ENCODE data around the gene TCF7.

Gene TCF7

DNA sequence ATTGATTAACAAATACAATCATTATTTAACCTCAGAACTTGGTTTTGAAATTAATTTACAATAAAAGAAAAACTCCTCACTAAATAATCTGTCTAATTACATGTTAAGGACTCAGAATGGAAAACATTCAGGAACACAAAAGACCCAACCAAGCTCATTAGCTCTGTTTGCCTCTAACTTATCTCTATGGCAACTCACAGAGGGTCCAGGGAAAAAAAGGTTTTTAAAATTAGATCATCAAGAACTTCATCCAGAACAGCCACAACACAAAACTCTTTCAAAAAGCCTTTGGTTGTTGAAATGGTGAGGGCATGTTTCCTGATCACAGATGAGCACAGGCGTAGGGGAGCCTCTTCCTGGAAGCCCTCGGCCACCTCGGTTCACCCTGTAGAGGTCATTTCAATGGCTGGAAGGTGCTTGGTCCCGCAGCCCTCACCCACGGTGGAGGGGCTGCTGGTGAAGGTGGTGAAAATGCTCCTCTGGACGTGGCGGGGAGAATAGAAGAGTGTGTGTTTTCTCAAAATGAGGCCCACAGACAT is 17.2 kb upstream of the TCF7 start:
- Histone ChIP-seq H3K27me3 (no peaks in the 10 kb centered on the region), H3K27ac (no peak overlapping the region), H3K9me3 (no peaks in the 10 kb centered on the region), H3K4me1 (peaks cover 0 to 52% (median 36%) of the 10 kb centered on the region in 4 donors), H3K36me3 (no peaks in the 10 kb centered on the region), H3K4me3 (no peak overlapping the region)
- intact Hi-C loops (cut with DNase I; ENCODE audit: low total_unique reads): no loop called here
- DNase-seq: no peak
- TF ChIP-seq, protein P1, sequence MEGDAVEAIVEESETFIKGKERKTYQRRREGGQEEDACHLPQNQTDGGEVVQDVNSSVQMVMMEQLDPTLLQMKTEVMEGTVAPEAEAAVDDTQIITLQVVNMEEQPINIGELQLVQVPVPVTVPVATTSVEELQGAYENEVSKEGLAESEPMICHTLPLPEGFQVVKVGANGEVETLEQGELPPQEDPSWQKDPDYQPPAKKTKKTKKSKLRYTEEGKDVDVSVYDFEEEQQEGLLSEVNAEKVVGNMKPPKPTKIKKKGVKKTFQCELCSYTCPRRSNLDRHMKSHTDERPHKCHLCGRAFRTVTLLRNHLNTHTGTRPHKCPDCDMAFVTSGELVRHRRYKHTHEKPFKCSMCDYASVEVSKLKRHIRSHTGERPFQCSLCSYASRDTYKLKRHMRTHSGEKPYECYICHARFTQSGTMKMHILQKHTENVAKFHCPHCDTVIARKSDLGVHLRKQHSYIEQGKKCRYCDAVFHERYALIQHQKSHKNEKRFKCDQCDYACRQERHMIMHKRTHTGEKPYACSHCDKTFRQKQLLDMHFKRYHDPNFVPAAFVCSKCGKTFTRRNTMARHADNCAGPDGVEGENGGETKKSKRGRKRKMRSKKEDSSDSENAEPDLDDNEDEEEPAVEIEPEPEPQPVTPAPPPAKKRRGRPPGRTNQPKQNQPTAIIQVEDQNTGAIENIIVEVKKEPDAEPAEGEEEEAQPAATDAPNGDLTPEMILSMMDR (IDR thresholded peaks at IDR 0.05): no peak

DNA sequence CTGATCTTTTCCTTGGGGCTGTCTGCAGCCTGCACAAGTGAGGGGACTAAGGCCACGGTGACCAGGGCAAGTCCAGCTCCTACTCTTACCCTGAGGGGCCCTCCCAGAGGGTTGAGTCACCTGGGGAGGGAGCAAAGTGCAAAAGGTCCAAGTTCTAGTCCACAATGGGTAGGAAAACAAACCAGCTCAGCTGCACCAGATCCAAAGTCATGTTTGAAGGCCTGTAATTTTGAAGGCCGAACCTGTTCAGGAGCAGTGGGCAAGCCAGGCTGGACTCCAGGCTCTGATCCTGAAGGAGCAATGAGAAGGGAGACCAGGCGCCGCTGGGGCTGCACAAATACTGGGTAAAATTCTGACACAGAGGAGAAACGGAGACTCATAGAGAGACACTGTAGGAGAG is 15.8 kb upstream of the TCF7 start:
- TF ChIP-seq, protein P1 (IDR thresholded peaks at IDR 0.05): no peak
- Histone ChIP-seq H3K27me3 (no peaks in the 10 kb centered on the region), H3K36me3 (no peaks in the 10 kb centered on the region), H3K27ac (no peak overlapping the region), H3K4me3 (no peak overlapping the region), H3K9me3 (no peaks in the 10 kb centered on the region), H3K4me1 (peaks cover 0 to 52% (median 35%) of the 10 kb centered on the region in 4 donors)
- intact Hi-C loops (cut with DNase I; ENCODE audit: low total_unique reads): no loop called here
- no peak for DNase-seq

DNA sequence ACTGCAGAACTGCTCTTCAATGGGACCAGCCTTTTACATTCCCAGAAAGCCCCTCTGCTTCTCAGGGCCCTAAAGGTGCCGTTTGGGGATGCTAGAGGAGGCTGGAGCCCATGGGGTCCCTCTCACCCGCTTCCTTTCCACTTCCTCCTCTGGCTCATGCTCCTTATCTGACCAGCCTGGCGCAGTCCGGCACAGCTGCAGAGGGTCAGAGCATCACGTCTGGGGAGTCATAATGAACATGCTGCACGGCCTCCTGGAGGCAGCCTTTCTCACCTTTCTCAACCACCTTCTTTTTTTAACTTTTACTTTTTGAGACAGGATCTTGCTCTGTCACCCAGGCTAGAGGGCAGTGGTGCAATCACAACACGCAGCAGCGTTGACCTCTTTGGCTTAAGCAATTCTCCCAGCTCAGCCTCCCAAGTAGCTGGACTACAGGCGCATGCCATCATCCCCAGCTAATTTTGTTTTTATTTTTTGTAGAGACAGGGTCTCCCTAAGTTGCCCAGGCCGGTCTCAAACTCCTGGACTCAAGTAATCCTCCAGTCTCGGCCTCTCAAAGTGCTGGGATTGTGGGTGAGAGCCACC is 15.1 kb upstream of the TCF7 start:
- no peak for DNase-seq
- Histone ChIP-seq H3K27ac (peak overlapping the region; percentile 53 to 66), H3K4me3 (no peak overlapping the region), H3K9me3 (no peaks in the 10 kb centered on the region), H3K4me1 (peaks cover 0 to 48% (median 34%) of the 10 kb centered on the region in 4 donors), H3K27me3 (no peaks in the 10 kb centered on the region), H3K36me3 (no peaks in the 10 kb centered on the region)
- intact Hi-C loops (cut with DNase I; ENCODE audit: low total_unique reads): no loop called here
- TF ChIP-seq, protein P1 (IDR thresholded peaks at IDR 0.05): no peak

DNA sequence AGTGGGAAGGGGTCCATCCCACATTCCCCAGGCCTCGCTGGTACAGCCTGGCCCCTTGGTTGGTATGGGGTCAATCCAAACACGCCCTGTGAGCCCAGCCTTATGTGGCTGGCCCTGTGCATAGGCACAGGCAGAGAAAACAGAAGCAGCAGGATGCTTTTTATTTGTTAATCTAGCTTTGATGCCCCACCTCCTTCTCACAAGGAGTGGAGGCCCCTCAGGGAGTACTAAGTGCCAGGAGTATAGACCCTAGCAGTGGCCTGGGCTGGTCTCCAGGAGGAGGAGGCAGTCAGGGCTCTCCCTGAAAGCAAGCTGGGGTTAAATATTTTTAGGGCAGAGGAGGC is 14.6 kb upstream of the TCF7 start:
- no peak for DNase-seq
- intact Hi-C loops (cut with DNase I; ENCODE audit: low total_unique reads): loop anchor here (5.0 kb wide), 1 partner anchor 47 kb away; no protein-coding TSS in a partner anchor
- H3K36me3 ChIP-seq: no peaks in the 10 kb centered on the region

DNA sequence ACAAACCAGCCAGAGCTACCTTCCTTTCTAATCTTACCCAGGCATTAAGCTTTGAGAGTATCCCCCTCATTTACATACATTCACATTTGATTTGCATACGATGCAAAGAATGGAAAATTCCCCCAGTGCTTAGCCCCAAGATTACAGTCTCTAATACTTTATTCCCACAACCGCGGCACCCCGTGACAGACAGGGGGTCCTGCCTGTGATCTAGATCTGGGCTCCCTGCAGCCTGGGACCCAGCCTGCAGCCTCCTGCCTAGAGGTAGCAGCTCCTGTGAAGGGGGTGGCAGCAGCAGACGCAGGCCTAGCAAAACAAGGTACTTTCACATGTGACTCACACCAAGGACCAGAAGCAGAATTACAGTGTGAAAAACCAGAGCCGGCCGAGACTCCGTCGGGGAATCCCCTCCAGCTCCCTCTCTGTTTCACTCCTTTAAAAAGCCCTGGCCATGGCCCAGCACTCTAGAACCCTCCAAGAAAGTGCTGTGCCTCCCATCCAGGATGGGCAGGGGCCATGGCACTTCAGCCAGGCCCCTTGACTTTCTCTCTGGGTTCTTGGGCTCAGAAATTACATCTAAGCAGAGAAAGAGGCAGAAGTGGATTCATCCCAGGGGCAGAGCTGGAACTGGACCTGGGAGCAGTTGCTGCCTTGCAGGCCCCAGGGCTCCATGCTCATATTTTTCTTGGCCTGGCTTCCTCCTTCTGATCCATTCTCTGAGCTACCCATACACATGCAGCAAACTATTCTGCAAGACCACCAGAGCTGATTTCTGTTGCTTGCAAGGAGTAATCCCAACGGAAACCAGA is 14.0 kb upstream of the TCF7 start:
- Histone ChIP-seq H3K27me3 (no peaks in the 10 kb centered on the region), H3K27ac (peak overlapping the region; percentile 53 to 66), H3K4me1 (peaks cover 0 to 37% (median 27%) of the 10 kb centered on the region in 4 donors), H3K36me3 (no peaks in the 10 kb centered on the region), H3K4me3 (no peak overlapping the region), H3K9me3 (no peaks in the 10 kb centered on the region)
- TF ChIP-seq, protein P1 (IDR thresholded peaks at IDR 0.05): no peak
- DNase-seq: no peak
- intact Hi-C loops (cut with DNase I; ENCODE audit: low total_unique reads): loop anchor here (5.0 kb wide), 1 partner anchor 47 kb away; no protein-coding TSS in a partner anchor

More for the DNA sequence above, 14.6 kb upstream of the TCF7 start:
- H3K27me3 ChIP-seq: no peaks in the 10 kb centered on the region
- H3K4me1 ChIP-seq: peaks cover 0 to 43% (median 32%) of the 10 kb centered on the region in 4 donors
- TF ChIP-seq, protein P1 (IDR thresholded peaks at IDR 0.05): no peak
- no peak overlapping the region for H3K4me3 ChIP-seq
- peak overlapping the region; percentile 53 to 66 for H3K27ac ChIP-seq
- no peaks in the 10 kb centered on the region for H3K9me3 ChIP-seq

Measured in tibial artery (tissue), 4 donors.